NCI-H1930 (cell line): ENCODE results near the gene MTSS2.
"Not testable (repeated sequence)": the region's sequence is repeated elsewhere in the genome, so short reads cannot be mapped to it uniquely, and the experiment has no call there.

Experiments used
- DNase-seq, 2 experiments: peaks; one replicate each; lab custom pipeline; 2025; lab: John Stamatoyannopoulos, UW

The MTSS2 gene

GRCh38 chr16:70653809-70654771 lies 31.8 kb downstream of the MTSS2 start:
- DNase-seq: peak; percentile 26 to 34

GRCh38 chr16:70653406-70653805 lies 32.4 kb downstream of the MTSS2 start:
- no peak for DNase-seq

- no peak for DNase-seq
These were observed 33.5 kb downstream of the MTSS2 start for GRCh38 chr16:70652322-70652721.

- DNase-seq: no peak
These were observed 34.3 kb downstream of the MTSS2 start for GRCh38 chr16:70651524-70651923.

GRCh38 chr16:70650216-70650615 lies 35.6 kb downstream of the MTSS2 start:
- no peak for DNase-seq

GRCh38 chr16:70649300-70649699 lies 36.6 kb downstream of the MTSS2 start:
- no peak for DNase-seq

GRCh38 chr16:70648606-70649005 lies 37.2 kb downstream of the MTSS2 start:
- DNase-seq: no peak

- DNase-seq: no peak
These were observed 38.2 kb downstream of the MTSS2 start for GRCh38 chr16:70647441-70648359.

- no peak for DNase-seq
These were observed 39.3 kb downstream of the MTSS2 start, which contains the start of gene IL34 for GRCh38 chr16:70646260-70647241. IL34 (plus strand) TSS chr16:70646559; CDS start chr16:70646948, 389 bp downstream.

GRCh38 chr16:70644763-70645597 lies 40.9 kb downstream of the MTSS2 start:
- DNase-seq: no peak

GRCh38 chr16:70643264-70643663 lies 42.6 kb downstream of the MTSS2 start:
- not testable (repeated sequence) for DNase-seq

GRCh38 chr16:70642633-70643032 lies 43.2 kb downstream of the MTSS2 start:
- DNase-seq: no peak

GRCh38 chr16:70638814-70639792 lies 46.8 kb downstream of the MTSS2 start:
- DNase-seq: no peak
